ENCODE measurements around the gene RIN1. TPM values are rescaled to one million over a fixed set of nuclear protein-coding genes. Genes with fewer than 3 reads are reported as not detected.

The RIN1 gene
- total and polyA plus RNA-seq, 2 of the 13 experiments (the other 11 are each of a cell fraction or from before 2014, with no cell fraction given) = 2.4 to 4.1 TPM

- TF ChIP-seq ZNF407 (CRISPR knock-in tag; IDR thresholded peaks at IDR 0.05; ENCODE audit: not compliant biosample characterization) (peak; percentile 26), ZNF34 (CRISPR knock-in tag; IDR thresholded peaks at IDR 0.05; ENCODE audit: borderline replicate concordance) (peak; percentile 70; the same call in 1 of the 2 replicates), ZBTB43 (CRISPR knock-in tag; conservative IDR thresholded peaks at IDR 0.05) (no peak), ZNF7 (CRISPR knock-in tag; IDR thresholded peaks at IDR 0.05) (no peak), ZNF674 (CRISPR knock-in tag; IDR thresholded peaks at IDR 0.05; ENCODE audit: low read depth) (no peak), FOXO1 (CRISPR knock-in tag; IDR thresholded peaks at IDR 0.05) (0 out of 2 replicates have a peak, but pooled peaks have one; percentile 12), RFX1 (IDR thresholded peaks at IDR 0.05) (no peak), PHF5A (CRISPR knock-in tag; IDR thresholded peaks at IDR 0.05; ENCODE audit: low read depth, unreplicated experiment) (no peak), ZNF572 (CRISPR knock-in tag; IDR thresholded peaks at IDR 0.05) (no peak), MAF1 (CRISPR knock-in tag; IDR thresholded peaks at IDR 0.05; ENCODE audit: borderline replicate concordance) (0 out of 2 replicates have a peak, but pooled peaks have one; percentile 30), TFE3 (CRISPR knock-in tag; IDR thresholded peaks at IDR 0.05) (no peak), ZFP62 (CRISPR knock-in tag; IDR thresholded peaks at IDR 0.05) (no peak), NFYB (CRISPR knock-in tag; IDR thresholded peaks at IDR 0.05) (peak; percentile 99), DR1 (CRISPR knock-in tag; IDR thresholded peaks at IDR 0.05) (peak; percentile 73), HES4 (CRISPR knock-in tag; IDR thresholded peaks at IDR 0.05; ENCODE audit: borderline replicate concordance) (no peak; the same call in 1 of the 2 replicates), SOX6 (IDR thresholded peaks at IDR 0.05) (no peak), SOX6 (CRISPR knock-in tag; IDR thresholded peaks at IDR 0.05) (peak; percentile 51; the same call in 1 of the 2 replicates)
Measured at GRCh38 chr11:66288671-66289547, 47.3 kb downstream of the RIN1 start, which contains the start of gene YIF1A (continued).

All from HepG2 (cell line).